ENCODE measurements around the gene PDZRN3. TPM values are rescaled to one million over a fixed set of nuclear protein-coding genes. Genes with fewer than 3 reads are reported as not detected.

PDZRN3 gene
- total and polyA plus RNA-seq, 2 experiments from 2014 or later, result 7.5 to 14.0 TPM

DNA sequence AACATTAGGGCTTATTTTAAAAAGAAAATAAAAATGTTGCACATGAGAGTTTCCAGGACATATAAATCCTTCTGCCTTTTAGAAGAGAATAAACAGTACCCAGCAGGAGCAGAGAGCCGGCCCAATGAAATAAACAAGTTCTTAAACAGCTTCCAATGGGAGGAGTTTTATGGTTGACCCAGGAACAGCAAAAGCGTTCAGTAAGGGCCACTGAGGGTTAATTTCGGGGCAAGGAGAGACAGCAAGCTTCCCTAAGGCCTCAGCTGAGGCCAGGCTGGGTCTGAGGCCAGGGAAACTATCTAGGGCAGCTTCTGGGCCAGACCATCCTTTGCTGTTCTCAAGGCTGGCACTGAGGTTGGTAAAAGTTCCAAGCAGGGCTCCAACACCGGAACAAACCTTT, 3.4 kb downstream of the PDZRN3 start:
- no peak for DNase-seq (ENCODE audit: low spot score)
- Histone ChIP-seq H3K27ac (ENCODE audit: low read depth) (no peak overlapping the region), H4K20me1 (replicated peaks; ENCODE audit: insufficient read depth) (peaks cover 8% of the 10 kb centered on the region; the same call in 1 of the 2 replicates), H3K79me2 (replicated peaks; ENCODE audit: insufficient read depth) (peaks cover 27% of the 10 kb centered on the region), H3K36me3 (ENCODE audit: insufficient read depth) (no peaks in the 10 kb centered on the region), H3F3A (replicated peaks; ENCODE audit: low read depth) (no peaks in the 10 kb centered on the region; the same call in 1 of the 2 replicates), H3K4me2 (no peak overlapping the region), H3K9me2 (ENCODE audit: insufficient read depth) (no peaks in the 10 kb centered on the region), H3K4me1 (ENCODE audit: insufficient read depth) (peaks cover 29% of the 10 kb centered on the region), H3K27me3 (ENCODE audit: insufficient read depth) (peaks cover 31% of the 10 kb centered on the region), H2AFZ (no peak overlapping the region), H3K4me3 (no peak overlapping the region)
- Mint-ChIP-seq H3K27me3 (ENCODE audit: insufficient read depth, low read depth, poor library complexity) (peaks cover 24% of the 10 kb centered on the region), H3K4me1 (peaks cover 29% of the 10 kb centered on the region), H3K36me3 (ENCODE audit: low read depth) (no peaks in the 10 kb centered on the region), H3K27ac (no peak overlapping the region), H3K4me3 (peak overlapping the region; percentile 12; the same call in 1 of the 3 replicates), H3K9me3 (no peaks in the 10 kb centered on the region)
- TF ChIP-seq ZNF462 (CRISPR knock-in tag; IDR thresholded peaks at IDR 0.05), result no peak
- TF ChIP-seq ZNF331 (CRISPR knock-in tag; IDR thresholded peaks at IDR 0.05; ENCODE audit: low read depth), result no peak
- TF ChIP-seq STAT1 (IDR thresholded peaks at IDR 0.05; ENCODE audit: unreplicated experiment), result no peak
- no peak for TF ChIP-seq REST (IDR thresholded peaks at IDR 0.05; ENCODE audit: unreplicated experiment)
- TF ChIP-seq ZNF114 (CRISPR knock-in tag; IDR thresholded peaks at IDR 0.05), result no peak
- TF ChIP-seq, protein P1, sequence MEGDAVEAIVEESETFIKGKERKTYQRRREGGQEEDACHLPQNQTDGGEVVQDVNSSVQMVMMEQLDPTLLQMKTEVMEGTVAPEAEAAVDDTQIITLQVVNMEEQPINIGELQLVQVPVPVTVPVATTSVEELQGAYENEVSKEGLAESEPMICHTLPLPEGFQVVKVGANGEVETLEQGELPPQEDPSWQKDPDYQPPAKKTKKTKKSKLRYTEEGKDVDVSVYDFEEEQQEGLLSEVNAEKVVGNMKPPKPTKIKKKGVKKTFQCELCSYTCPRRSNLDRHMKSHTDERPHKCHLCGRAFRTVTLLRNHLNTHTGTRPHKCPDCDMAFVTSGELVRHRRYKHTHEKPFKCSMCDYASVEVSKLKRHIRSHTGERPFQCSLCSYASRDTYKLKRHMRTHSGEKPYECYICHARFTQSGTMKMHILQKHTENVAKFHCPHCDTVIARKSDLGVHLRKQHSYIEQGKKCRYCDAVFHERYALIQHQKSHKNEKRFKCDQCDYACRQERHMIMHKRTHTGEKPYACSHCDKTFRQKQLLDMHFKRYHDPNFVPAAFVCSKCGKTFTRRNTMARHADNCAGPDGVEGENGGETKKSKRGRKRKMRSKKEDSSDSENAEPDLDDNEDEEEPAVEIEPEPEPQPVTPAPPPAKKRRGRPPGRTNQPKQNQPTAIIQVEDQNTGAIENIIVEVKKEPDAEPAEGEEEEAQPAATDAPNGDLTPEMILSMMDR (conservative IDR thresholded peaks at IDR 0.05; ENCODE audit: low read depth in 2 of 2), result no peak
- no peak for TF ChIP-seq CREB1 (CRISPR knock-in tag; IDR thresholded peaks at IDR 0.05; ENCODE audit: low read depth)
- TF ChIP-seq JUNB (IDR thresholded peaks at IDR 0.05; ENCODE audit: unreplicated experiment), result no peak
- TF ChIP-seq, protein P2, sequence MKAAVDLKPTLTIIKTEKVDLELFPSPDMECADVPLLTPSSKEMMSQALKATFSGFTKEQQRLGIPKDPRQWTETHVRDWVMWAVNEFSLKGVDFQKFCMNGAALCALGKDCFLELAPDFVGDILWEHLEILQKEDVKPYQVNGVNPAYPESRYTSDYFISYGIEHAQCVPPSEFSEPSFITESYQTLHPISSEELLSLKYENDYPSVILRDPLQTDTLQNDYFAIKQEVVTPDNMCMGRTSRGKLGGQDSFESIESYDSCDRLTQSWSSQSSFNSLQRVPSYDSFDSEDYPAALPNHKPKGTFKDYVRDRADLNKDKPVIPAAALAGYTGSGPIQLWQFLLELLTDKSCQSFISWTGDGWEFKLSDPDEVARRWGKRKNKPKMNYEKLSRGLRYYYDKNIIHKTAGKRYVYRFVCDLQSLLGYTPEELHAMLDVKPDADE (IDR thresholded peaks at IDR 0.05), result no peak
- no peak for ATAC-seq
